Measurements from ENCODE around the gene CALHM4.
A peak's percentile ranks its signal among the peaks of the same experiment; 100 is the strongest.

CALHM4 gene

GRCh38 chr6:116513224-116513875, 40.2 kb upstream of the CALHM4 start:
- TF ChIP-seq CTCF (IDR thresholded peaks at IDR 0.05; ENCODE audit: control insufficient read depth, insufficient read depth, low read depth, low read length, missing control alignments) = no peak
- peak overlapping the region; percentile 50 for H3K4me3 ChIP-seq (ENCODE audit: control insufficient read depth, low read depth, low read length)
- DNase-seq (ENCODE audit: low read depth) = no peak

DNA sequence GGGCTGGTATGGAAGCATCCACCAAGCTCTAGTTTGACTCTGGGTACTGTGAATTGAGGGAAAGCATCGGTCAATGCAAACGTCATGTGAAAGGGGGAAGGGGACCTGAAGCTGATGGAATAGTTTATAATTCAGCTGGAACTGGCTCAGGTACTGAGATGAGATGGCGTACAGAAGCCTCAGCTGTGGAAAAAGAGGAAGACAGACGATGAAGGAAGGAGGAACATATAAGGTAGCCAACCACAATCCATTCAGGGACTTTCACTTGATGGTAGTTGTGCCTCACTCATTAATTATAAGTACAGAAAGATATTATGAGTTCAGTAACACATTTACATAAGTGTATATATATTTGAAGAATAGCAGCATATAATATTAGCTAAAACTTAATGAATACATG, 39.4 kb upstream of the CALHM4 start:
- no peak for TF ChIP-seq CTCF (IDR thresholded peaks at IDR 0.05; ENCODE audit: control insufficient read depth, insufficient read depth, low read depth, low read length, missing control alignments)
- no peak for DNase-seq (ENCODE audit: low read depth)
- H3K4me3 ChIP-seq (ENCODE audit: control insufficient read depth, low read depth, low read length) = peak overlapping the region; percentile 14; the same call in 1 of the 2 replicates

DNA sequence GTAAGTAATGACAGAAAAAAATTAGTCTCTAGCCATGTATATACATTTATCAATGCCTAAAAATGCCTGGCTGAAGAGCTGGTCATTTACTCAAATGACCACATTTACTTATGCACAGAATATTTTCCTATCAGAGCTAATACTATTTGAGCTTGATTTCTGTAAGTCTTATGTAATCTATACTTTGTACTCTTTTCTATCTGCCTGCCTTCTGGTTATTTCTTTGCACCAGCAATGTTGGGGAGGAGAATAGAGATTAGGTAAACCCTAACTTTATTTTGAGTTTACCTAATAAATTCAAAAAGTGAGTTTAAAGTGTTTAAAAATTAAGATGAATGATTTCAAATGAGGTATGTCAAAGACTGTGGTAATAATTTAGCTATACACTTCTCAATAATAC, 38.4 kb upstream of the CALHM4 start:
- no peak overlapping the region for H3K4me3 ChIP-seq (ENCODE audit: control insufficient read depth, low read depth, low read length)
- no peak for TF ChIP-seq CTCF (IDR thresholded peaks at IDR 0.05; ENCODE audit: control insufficient read depth, insufficient read depth, low read depth, low read length, missing control alignments)
- DNase-seq (ENCODE audit: low read depth) = no peak

DNA sequence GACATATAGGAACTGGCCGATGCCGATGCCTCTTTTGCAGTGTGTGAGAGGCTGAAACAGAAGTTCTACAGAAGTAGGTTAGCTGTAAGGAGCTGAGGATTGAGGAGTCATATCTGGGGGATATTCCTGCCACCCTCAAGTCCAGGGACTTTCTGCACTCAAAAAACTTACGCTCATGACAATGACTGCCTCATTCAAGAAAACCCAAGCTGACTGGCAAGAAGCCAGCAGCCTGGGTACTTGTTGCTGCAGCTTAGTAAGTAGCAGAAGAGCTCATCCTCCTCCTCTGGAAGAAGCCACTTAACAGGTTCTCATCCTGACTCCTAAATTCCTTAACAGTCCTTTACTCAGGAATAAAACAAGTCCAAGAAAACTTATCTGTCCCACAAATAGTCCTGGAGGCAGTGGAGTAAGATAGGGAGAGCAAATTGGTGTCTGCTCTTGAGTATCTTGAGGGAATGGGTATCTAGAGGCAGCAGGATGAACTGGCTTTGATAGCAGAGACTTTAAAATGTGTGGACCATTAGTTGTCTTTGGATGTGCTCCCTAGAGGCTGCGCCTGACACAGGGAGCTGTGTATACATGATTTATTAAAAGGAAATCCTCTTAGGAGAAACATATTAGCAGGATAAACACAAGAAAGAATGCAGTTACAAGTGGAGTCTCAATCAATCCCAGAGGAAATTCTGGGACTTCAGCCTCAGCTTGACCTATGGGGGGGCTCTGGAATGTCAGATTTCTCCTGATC, 34.8 kb upstream of the CALHM4 start:
- no peak for DNase-seq (ENCODE audit: low read depth)
- TF ChIP-seq CTCF (IDR thresholded peaks at IDR 0.05; ENCODE audit: control insufficient read depth, insufficient read depth, low read depth, low read length, missing control alignments) = no peak
- no peak overlapping the region for H3K4me3 ChIP-seq (ENCODE audit: control insufficient read depth, low read depth, low read length)

GRCh38 chr6:116522896-116523295, 30.7 kb upstream of the CALHM4 start:
- no peak overlapping the region for H3K4me3 ChIP-seq (ENCODE audit: control insufficient read depth, low read depth, low read length)
- DNase-seq (ENCODE audit: low read depth) = no peak
- TF ChIP-seq CTCF (IDR thresholded peaks at IDR 0.05; ENCODE audit: control insufficient read depth, insufficient read depth, low read depth, low read length, missing control alignments) = no peak

DNA sequence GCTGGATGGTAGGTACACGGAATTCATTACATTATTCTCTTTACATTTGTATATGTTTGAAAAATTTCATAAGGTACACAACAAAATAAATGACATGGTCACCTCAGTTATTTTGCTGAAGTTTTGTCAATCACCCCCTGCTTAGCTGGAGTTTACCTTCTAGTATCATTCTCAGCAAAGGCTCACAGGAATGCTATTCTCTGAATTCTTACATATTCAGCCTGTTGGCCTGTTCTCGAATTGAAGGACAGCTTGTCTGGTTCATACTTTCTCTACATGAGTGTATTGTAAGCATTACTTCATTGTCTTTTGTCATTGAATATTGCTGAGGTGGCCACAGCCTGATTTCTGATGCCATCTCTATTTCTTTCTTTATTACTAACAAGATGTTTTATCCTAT, 29.3 kb upstream of the CALHM4 start:
- DNase-seq (ENCODE audit: low read depth) = no peak
- H3K4me3 ChIP-seq (ENCODE audit: control insufficient read depth, low read depth, low read length) = no peak overlapping the region
- no peak for TF ChIP-seq CTCF (IDR thresholded peaks at IDR 0.05; ENCODE audit: control insufficient read depth, insufficient read depth, low read depth, low read length, missing control alignments)

Measured in AG09309 (cell line).